ENCODE measurements around the gene SPPL2C. TPM values are rescaled to one million over a fixed set of nuclear protein-coding genes. Genes with fewer than 3 reads are reported as not detected.

The SPPL2C gene
- total and polyA plus RNA-seq, 2 of the 13 experiments (the other 11 are each of a cell fraction or from before 2014, with no cell fraction given): not detected

GRCh38 chr17:45894022-45894784 lies 49.5 kb downstream of the SPPL2C start, which contains the start of gene MAPT (continued):
- peak; percentile 83; the same call in 2 of the 3 replicates for TF ChIP-seq MXI1 (IDR thresholded peaks at IDR 0.05; ENCODE audit: borderline replicate concordance, low read depth, low read length)
- no peak for TF ChIP-seq KDM1A (CRISPR knock-in tag; IDR thresholded peaks at IDR 0.05)
- TF ChIP-seq, protein P1, sequence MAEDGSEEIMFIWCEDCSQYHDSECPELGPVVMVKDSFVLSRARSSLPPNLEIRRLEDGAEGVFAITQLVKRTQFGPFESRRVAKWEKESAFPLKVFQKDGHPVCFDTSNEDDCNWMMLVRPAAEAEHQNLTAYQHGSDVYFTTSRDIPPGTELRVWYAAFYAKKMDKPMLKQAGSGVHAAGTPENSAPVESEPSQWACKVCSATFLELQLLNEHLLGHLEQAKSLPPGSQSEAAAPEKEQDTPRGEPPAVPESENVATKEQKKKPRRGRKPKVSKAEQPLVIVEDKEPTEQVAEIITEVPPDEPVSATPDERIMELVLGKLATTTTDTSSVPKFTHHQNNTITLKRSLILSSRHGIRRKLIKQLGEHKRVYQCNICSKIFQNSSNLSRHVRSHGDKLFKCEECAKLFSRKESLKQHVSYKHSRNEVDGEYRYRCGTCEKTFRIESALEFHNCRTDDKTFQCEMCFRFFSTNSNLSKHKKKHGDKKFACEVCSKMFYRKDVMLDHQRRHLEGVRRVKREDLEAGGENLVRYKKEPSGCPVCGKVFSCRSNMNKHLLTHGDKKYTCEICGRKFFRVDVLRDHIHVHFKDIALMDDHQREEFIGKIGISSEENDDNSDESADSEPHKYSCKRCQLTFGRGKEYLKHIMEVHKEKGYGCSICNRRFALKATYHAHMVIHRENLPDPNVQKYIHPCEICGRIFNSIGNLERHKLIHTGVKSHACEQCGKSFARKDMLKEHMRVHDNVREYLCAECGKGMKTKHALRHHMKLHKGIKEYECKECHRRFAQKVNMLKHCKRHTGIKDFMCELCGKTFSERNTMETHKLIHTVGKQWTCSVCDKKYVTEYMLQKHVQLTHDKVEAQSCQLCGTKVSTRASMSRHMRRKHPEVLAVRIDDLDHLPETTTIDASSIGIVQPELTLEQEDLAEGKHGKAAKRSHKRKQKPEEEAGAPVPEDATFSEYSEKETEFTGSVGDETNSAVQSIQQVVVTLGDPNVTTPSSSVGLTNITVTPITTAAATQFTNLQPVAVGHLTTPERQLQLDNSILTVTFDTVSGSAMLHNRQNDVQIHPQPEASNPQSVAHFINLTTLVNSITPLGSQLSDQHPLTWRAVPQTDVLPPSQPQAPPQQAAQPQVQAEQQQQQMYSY (CRISPR knock-in tag; IDR thresholded peaks at IDR 0.05): no peak; the same call in 1 of the 2 replicates
- TF ChIP-seq, protein P2, sequence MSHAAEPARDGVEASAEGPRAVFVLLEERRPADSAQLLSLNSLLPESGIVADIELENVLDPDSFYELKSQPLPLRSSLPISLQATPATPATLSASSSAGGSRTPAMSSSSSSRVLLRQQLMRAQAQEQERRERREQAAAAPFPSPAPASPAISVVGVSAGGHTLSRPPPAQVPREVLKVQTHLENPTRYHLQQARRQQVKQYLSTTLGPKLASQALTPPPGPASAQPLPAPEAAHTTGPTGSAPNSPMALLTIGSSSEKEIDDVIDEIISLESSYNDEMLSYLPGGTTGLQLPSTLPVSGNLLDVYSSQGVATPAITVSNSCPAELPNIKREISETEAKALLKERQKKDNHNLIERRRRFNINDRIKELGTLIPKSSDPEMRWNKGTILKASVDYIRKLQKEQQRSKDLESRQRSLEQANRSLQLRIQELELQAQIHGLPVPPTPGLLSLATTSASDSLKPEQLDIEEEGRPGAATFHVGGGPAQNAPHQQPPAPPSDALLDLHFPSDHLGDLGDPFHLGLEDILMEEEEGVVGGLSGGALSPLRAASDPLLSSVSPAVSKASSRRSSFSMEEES (CRISPR knock-in tag; IDR thresholded peaks at IDR 0.05): peak; percentile 39
- no peak for TF ChIP-seq SIX1 (CRISPR knock-in tag; IDR thresholded peaks at IDR 0.05; ENCODE audit: borderline replicate concordance)
- TF ChIP-seq MED1 (CRISPR knock-in tag; IDR thresholded peaks at IDR 0.05): peak; percentile 48
- TF ChIP-seq KAT8 (CRISPR knock-in tag; IDR thresholded peaks at IDR 0.05): peak; percentile 64
- TF ChIP-seq MAFG (CRISPR knock-in tag; IDR thresholded peaks at IDR 0.05): no peak
- TF ChIP-seq MAFF (IDR thresholded peaks at IDR 0.05; ENCODE audit: low read depth, low read length): no peak
- TF ChIP-seq ATF1 (CRISPR knock-in tag; IDR thresholded peaks at IDR 0.05): no peak
- no peak for TF ChIP-seq ZNF317 (CRISPR knock-in tag; IDR thresholded peaks at IDR 0.05)
- TF ChIP-seq CEBPB (IDR thresholded peaks at IDR 0.05; ENCODE audit: borderline replicate concordance, low read depth, low read length): no peak
- 0 out of 2 replicates have a peak, but pooled peaks have one; percentile 68 for TF ChIP-seq E2F2 (CRISPR knock-in tag; IDR thresholded peaks at IDR 0.05; ENCODE audit: borderline replicate concordance)
- TF ChIP-seq ZNF121 (CRISPR knock-in tag; IDR thresholded peaks at IDR 0.05): no peak
- peak; percentile 91 for TF ChIP-seq ZNF687 (CRISPR knock-in tag; IDR thresholded peaks at IDR 0.05)
- TF ChIP-seq TCF7 (IDR thresholded peaks at IDR 0.05; ENCODE audit: low read depth): no peak
- TF ChIP-seq DNMT1 (CRISPR knock-in tag; IDR thresholded peaks at IDR 0.05): peak; percentile 98; the same call in 1 of the 2 replicates
- no peak; the same call in none of the 2 replicates for TF ChIP-seq CENPT (CRISPR knock-in tag; IDR thresholded peaks at IDR 0.05; ENCODE audit: low read depth)
- peak; percentile 81 for TF ChIP-seq ZFY (CRISPR knock-in tag; IDR thresholded peaks at IDR 0.05)
- peak; percentile 27; the same call in 1 of the 2 replicates for TF ChIP-seq RXRB (CRISPR knock-in tag; IDR thresholded peaks at IDR 0.05; ENCODE audit: borderline replicate concordance)

Data from HepG2 (cell line).